Measurements from ENCODE around the gene KIAA0040. TPM values are rescaled to one million over a fixed set of nuclear protein-coding genes. Genes with fewer than 3 reads are reported as not detected.

KIAA0040 gene
- total and polyA plus RNA-seq, 4 donors: 4.6 to 12.0 (median 5.7) TPM

GRCh38 chr1:175148068-175148467, 44.5 kb downstream of the KIAA0040 start:
- Histone ChIP-seq H3K9ac (ENCODE audit: low read depth in 1 of 2, low read length in 2 of 2) (no peak overlapping the region), H3K4me1 (ENCODE audit: control insufficient read depth in 4 of 4, insufficient read depth in 4 of 4, low read length in 3 of 4) (peaks cover 2 to 29% (median 23%) of the 10 kb centered on the region in 4 donors), H3K36me3 (ENCODE audit: control insufficient read depth in 4 of 4, insufficient read depth in 3 of 4, low read depth in 1 of 4, low read length in 3 of 4) (no peaks in the 10 kb centered on the region), H3K27ac (ENCODE audit: low read depth in 1 of 2, low read length in 2 of 2) (no peak overlapping the region), H3K4me3 (ENCODE audit: low read depth in 1 of 3, low read length in 3 of 3) (no peak overlapping the region), H3K9me3 (ENCODE audit: control insufficient read depth in 4 of 4, low read length in 3 of 4) (no peaks in the 10 kb centered on the region), H3K27me3 (ENCODE audit: control insufficient read depth in 4 of 4, insufficient read depth in 4 of 4, low read length in 3 of 4) (no peaks in the 10 kb centered on the region)
- no peak for TF ChIP-seq SP1 (IDR thresholded peaks at IDR 0.05)
- no peak for TF ChIP-seq GABPA (IDR thresholded peaks at IDR 0.05 in 1 of 2, conservative IDR thresholded peaks at IDR 0.05 in 1 of 2)
- TF ChIP-seq TAF1 (conservative IDR thresholded peaks at IDR 0.05): no peak
- TF ChIP-seq MAX (IDR thresholded peaks at IDR 0.05): no peak
- TF ChIP-seq RXRA (IDR thresholded peaks at IDR 0.05): no peak
- no peak for TF ChIP-seq NR2F2 (IDR thresholded peaks at IDR 0.05)
- TF ChIP-seq HNF4G (IDR thresholded peaks at IDR 0.05): no peak
- no peak for TF ChIP-seq FOXA1 (IDR thresholded peaks at IDR 0.05)
- TF ChIP-seq CTCF (IDR thresholded peaks at IDR 0.05; ENCODE audit: low read depth, low read length, missing input control): no peak
- no peak for TF ChIP-seq YY1 (IDR thresholded peaks at IDR 0.05)
- no peak for TF ChIP-seq JUND (IDR thresholded peaks at IDR 0.05)
- TF ChIP-seq REST (IDR thresholded peaks at IDR 0.05): no peak
- TF ChIP-seq ZBTB33 (IDR thresholded peaks at IDR 0.05): no peak
- TF ChIP-seq ATF3 (IDR thresholded peaks at IDR 0.05): no peak
- no peak for TF ChIP-seq RAD21 (IDR thresholded peaks at IDR 0.05)
- no peak for TF ChIP-seq FOXA2 (IDR thresholded peaks at IDR 0.05)
- no peak for TF ChIP-seq EGR1 (IDR thresholded peaks at IDR 0.05; ENCODE audit: low read depth in 2 of 2)
- no peak for TF ChIP-seq HNF4A (conservative IDR thresholded peaks at IDR 0.05)
- 86% methylated on average over 7 of the region's 7 CpGs for WGBS
- DNase-seq (ENCODE audit: low spot score): no peak
